ENCODE data around the gene RGS19.

RGS19 gene

DNA sequence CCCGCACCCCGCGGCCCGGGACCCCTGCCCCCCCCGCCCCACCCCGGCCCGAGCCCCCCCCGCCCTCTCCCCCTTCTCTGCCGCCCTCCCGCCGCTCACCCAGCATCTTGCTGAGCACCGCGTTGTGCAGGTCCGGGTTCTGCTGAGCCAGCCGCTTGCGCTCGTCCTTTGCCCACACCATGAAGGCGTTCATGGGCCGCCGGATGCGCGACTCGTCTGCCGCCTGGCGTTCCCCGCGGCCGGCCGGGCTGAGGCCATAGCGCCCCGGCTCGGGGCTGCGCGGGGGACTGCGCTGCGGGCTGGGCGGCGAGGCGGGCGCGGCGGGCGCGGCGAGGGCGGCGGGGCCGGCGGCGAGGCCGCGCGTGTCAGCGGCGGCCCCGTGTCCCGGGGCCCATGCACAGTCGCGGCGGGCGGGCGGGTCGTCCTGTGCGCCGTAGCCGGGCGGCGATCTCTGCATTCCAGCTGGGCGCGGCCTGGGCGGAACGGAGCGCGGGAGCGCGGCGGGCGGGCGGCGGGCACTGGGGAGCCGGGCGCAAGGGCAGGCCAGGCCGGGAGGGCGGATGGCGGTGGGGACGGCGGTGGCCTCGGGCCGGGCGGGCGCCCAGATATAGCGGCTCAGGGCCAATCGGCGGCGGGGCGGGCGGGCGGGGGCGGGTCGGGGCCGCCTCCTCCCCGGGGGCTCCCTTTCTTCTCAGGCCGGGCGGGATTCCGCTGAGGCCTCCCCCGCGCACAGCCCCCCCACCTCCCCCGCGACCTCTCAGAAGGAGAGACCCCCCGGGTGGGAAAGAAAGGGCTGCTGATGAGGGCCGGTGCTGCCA is 30.0 kb downstream of the RGS19 start, which contains the start of gene SOX18:
Gene SOX18 (minus strand): TSS at position 580 of the 818 bp plus-strand sequence. CDS start 123 bp downstream, at position 457.
- peaks cover 77% of the 10 kb centered on the region for H3K27me3 ChIP-seq (ENCODE audit: insufficient read depth, low read depth)
- H3K4me2 ChIP-seq = no peak within 1 kb of the TSS
- H3K4me3 ChIP-seq (IDR thresholded peaks at IDR 0.05; ENCODE audit: insufficient read depth, low read depth, low read length) = no peak within 1 kb of the TSS
- H3K36me3 ChIP-seq (ENCODE audit: insufficient read depth) = no peaks in the 10 kb centered on the region
- no peak within 1 kb of the TSS for H2AFZ ChIP-seq (ENCODE audit: low read depth)
- no peaks in the 10 kb centered on the region for H3K79me2 ChIP-seq (ENCODE audit: insufficient read depth, low read depth)
- H4K20me1 ChIP-seq (ENCODE audit: insufficient read depth) = no peaks in the 10 kb centered on the region
- no peaks in the 10 kb centered on the region for H3K4me1 ChIP-seq (ENCODE audit: low read depth, poor library complexity, severe bottlenecking)
- H3K9ac ChIP-seq = no peak within 1 kb of the TSS
- TF ChIP-seq, protein P1, sequence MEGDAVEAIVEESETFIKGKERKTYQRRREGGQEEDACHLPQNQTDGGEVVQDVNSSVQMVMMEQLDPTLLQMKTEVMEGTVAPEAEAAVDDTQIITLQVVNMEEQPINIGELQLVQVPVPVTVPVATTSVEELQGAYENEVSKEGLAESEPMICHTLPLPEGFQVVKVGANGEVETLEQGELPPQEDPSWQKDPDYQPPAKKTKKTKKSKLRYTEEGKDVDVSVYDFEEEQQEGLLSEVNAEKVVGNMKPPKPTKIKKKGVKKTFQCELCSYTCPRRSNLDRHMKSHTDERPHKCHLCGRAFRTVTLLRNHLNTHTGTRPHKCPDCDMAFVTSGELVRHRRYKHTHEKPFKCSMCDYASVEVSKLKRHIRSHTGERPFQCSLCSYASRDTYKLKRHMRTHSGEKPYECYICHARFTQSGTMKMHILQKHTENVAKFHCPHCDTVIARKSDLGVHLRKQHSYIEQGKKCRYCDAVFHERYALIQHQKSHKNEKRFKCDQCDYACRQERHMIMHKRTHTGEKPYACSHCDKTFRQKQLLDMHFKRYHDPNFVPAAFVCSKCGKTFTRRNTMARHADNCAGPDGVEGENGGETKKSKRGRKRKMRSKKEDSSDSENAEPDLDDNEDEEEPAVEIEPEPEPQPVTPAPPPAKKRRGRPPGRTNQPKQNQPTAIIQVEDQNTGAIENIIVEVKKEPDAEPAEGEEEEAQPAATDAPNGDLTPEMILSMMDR (conservative IDR thresholded peaks at IDR 0.05; ENCODE audit: low read depth, low read length) = no peak
- H3K27ac ChIP-seq = no peak within 1 kb of the TSS

DNA sequence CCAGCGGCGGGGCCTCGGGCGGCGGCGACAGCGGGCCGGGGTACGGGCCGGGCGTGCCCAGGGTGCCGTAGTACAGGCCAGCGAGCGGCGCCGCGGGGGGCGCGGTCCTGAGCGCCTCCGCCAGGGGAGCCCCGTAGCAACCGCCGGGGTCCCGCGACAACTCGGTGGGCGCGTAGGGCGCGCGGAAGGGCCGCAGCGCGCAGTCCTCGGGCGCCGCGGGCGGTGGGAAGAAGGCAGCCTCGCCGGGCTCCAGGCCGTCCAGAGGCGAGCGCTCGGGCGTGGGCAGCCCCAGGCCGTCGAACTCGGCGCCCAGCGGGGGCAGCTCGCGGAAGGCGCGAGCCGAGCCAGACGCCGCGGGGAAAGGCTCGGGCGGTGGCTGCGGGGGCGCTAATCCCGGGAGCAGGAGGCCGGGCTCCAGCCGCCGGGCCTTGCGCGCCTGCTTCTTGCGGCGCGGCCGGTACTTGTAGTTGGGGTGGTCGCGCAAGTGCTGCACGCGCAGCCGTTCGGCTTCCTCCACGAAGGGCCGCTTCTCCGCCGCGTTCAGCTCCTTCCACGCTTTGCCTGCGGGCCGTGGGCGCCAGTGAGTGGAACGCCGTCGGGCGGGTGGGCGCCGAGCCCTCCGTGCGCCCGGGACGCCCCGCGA is 30.8 kb downstream of the RGS19 start:
- Histone ChIP-seq H3K27ac (no peak overlapping the region), H3K4me3 (IDR thresholded peaks at IDR 0.05; ENCODE audit: insufficient read depth, low read depth, low read length) (no peak overlapping the region), H4K20me1 (ENCODE audit: insufficient read depth) (no peaks in the 10 kb centered on the region), H3K27me3 (ENCODE audit: insufficient read depth, low read depth) (peaks cover 80% of the 10 kb centered on the region), H3K36me3 (ENCODE audit: insufficient read depth) (no peaks in the 10 kb centered on the region), H3K79me2 (ENCODE audit: insufficient read depth, low read depth) (no peaks in the 10 kb centered on the region), H3K4me2 (no peak overlapping the region), H2AFZ (ENCODE audit: low read depth) (no peak overlapping the region), H3K4me1 (ENCODE audit: low read depth, poor library complexity, severe bottlenecking) (no peaks in the 10 kb centered on the region), H3K9ac (no peak overlapping the region)
- TF ChIP-seq, protein P1 (conservative IDR thresholded peaks at IDR 0.05; ENCODE audit: low read depth, low read length) = no peak

DNA sequence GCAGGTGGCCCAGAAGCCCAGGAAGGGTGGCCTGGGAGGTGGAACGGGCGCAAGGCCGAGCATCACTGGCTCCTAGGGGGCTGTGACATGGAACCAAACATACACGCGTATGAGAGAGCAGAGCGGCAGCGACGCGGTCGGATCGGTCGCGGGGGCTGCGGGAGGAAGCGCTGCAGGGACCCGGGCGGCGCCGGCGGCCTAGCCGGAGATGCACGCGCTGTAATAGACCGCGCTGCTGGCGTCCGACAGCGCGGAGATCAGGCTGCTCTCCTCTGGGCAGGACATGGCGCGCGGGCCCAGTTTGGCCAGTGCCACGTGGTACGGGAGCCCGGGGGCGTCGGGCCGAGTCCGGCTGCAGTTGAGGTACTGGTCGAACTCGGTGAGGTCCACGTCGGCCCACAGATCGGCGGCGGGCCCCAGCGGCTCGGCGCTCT is 31.3 kb downstream of the RGS19 start:
- H3K9ac ChIP-seq = no peak overlapping the region

DNA sequence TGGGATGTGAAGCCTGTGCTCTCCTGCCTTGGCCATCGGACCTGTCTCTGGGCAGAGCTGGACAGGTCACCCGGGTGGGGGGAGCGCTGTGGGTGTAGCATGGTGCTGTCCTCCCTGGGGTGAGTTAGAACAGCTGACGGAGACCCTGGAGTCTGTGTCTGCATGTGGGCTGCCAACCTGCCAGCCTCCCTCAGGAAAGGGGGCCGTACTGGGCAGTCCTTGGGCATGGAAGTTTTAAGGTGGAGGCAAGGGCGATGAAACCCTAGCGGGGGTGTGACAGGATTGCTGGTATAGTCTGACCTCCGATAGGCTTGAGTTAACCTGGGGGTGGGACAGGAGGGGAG is 32.3 kb downstream of the RGS19 start:
- Histone ChIP-seq H3K36me3 (ENCODE audit: insufficient read depth) (no peaks in the 10 kb centered on the region), H3K9ac (no peak overlapping the region), H4K20me1 (ENCODE audit: insufficient read depth) (no peaks in the 10 kb centered on the region), H3K4me2 (no peak overlapping the region), H3K27ac (no peak overlapping the region), H3K79me2 (ENCODE audit: insufficient read depth, low read depth) (no peaks in the 10 kb centered on the region), H2AFZ (ENCODE audit: low read depth) (no peak overlapping the region), H3K4me3 (IDR thresholded peaks at IDR 0.05; ENCODE audit: insufficient read depth, low read depth, low read length) (no peak overlapping the region), H3K4me1 (ENCODE audit: low read depth, poor library complexity, severe bottlenecking) (peaks cover 3% of the 10 kb centered on the region), H3K27me3 (ENCODE audit: insufficient read depth, low read depth) (peaks cover 79% of the 10 kb centered on the region)
- TF ChIP-seq, protein P1 (conservative IDR thresholded peaks at IDR 0.05; ENCODE audit: low read depth, low read length) = no peak

More for the DNA sequence above, 31.3 kb downstream of the RGS19 start:
- Histone ChIP-seq H2AFZ (ENCODE audit: low read depth) (no peak overlapping the region), H3K4me3 (IDR thresholded peaks at IDR 0.05; ENCODE audit: insufficient read depth, low read depth, low read length) (no peak overlapping the region), H3K36me3 (ENCODE audit: insufficient read depth) (no peaks in the 10 kb centered on the region), H3K4me2 (no peak overlapping the region), H3K27me3 (ENCODE audit: insufficient read depth, low read depth) (peaks cover 82% of the 10 kb centered on the region), H3K79me2 (ENCODE audit: insufficient read depth, low read depth) (no peaks in the 10 kb centered on the region), H3K27ac (no peak overlapping the region), H4K20me1 (ENCODE audit: insufficient read depth) (no peaks in the 10 kb centered on the region), H3K4me1 (ENCODE audit: low read depth, poor library complexity, severe bottlenecking) (no peaks in the 10 kb centered on the region)
- TF ChIP-seq, protein P1 (conservative IDR thresholded peaks at IDR 0.05; ENCODE audit: low read depth, low read length) = no peak

Data from KMS-11 (cell line).